Testis (tissue), 2 donors: Measurements from ENCODE around the gene NACC2.

Source experiments
- CTCF ChIP-seq, 3 experiments: fragments of 450-650 bp in 2 of 3; fragments of 200-600 bp in 1 of 3; sonication (generic) in 1 of 3; IDR thresholded peaks; one replicate each; pipeline ENCODE4 v1.5.1; 2016 to 2019; ENCODE audit warnings: antibody characterized with exemption in 3 of 3, mild to moderate bottlenecking in 2 of 3, moderate library complexity in 1 of 3
- POLR2A ChIP-seq: fragments of 450-650 bp; IDR thresholded peaks from one replicate; pipeline ENCODE4 v1.6.1; 2017; ENCODE audit warnings: antibody characterized with exemption, mild to moderate bottlenecking, moderate library complexity

GRCh38 chr9:136115641-136116359 is 20.7 kb upstream of the NACC2 start:
- TF ChIP-seq CTCF (IDR thresholded peaks at IDR 0.05) (no peak), POLR2A (no peak)
